Dedifferentiated amniotic fluid mesenchymal stem cell (primary cell): Measurements from ENCODE around the gene PLOD1.
A peak's percentile ranks its signal among the peaks of the same experiment; 100 is the strongest.
"Not testable (repeated sequence)": the region's sequence is repeated elsewhere in the genome, so short reads cannot be mapped to it uniquely, and the experiment has no call there.

Source experiments
- DNase-seq: peaks from one replicate; pipeline ENCODE4 v3.0.0-alpha.2; 2016; ENCODE audit errors: extremely low spot score

The PLOD1 gene

DNA sequence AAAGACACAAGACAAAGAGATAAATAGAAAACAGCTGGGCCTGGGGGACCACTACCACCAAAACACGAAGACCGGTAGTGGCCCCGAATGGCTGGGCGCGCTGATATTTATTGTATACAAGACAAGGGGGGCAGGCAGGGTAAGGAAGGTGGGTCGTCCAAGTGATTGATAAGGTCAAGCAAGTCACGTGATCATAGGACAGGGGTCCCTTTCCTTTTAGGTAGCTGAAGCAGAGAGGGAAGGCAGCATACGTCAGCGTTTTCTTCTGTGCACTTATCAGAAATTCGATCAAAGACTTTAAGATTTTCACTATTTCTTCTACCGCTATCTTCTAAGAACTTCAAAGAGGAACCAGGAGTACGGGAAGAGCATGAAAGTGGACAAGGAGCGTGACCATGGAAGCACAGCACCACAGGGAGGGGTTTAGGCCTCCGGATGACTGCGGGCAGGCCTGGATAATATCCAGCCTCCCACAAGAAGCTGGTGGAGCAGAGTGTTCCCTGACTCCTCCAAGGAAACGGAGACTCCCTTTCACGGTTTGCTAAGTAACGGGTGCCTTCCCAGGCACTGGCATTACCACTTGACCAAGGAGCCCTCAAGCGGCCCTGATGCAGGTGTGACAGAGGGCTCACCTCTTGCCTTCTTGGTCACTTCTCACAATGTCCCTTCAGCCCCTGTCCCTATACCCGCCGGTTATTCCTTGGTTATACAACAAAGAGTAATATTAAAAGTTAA is 21.9 kb upstream of the PLOD1 start:
- DNase-seq: not testable (repeated sequence)

DNA sequence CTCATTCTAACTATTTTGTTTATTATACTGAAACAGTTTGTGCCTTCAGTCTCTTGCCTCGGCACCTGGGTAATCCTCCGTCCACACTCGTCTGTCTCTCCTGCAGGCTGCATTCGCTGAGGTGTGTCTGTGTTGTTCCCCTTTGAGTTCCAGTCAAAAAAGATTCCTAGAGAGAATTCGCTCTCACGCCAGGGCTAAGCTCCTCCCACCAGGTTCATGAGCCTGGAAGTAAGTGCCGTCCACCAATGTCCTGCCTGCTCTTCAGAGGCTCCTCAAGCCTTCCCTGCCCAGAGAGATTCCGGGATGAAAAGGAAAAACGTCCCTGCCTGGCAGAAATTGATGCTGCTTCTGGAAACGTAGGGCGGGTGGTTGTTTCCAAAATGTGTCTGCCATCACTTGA is 21.2 kb upstream of the PLOD1 start:
- DNase-seq: no peak

DNA sequence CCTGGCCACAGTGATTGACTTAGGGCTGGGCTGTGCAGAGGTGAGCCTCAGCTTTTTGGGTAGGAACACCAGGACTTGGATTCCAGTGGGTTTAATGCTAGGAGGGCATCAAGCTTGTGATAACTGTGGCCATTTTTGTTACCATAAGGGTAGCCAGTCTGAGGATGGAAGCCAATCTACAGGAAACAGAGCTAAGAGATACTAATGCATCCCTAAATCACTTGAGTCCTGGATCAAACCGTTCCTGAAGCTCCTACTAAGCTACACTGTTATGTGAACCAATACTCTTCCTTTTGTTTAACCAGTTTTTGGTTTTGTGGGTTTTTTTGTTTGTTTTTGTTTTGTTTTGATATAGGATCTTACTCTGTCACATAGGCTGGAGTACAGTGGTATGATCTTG is 20.5 kb upstream of the PLOD1 start:
- no peak for DNase-seq

DNA sequence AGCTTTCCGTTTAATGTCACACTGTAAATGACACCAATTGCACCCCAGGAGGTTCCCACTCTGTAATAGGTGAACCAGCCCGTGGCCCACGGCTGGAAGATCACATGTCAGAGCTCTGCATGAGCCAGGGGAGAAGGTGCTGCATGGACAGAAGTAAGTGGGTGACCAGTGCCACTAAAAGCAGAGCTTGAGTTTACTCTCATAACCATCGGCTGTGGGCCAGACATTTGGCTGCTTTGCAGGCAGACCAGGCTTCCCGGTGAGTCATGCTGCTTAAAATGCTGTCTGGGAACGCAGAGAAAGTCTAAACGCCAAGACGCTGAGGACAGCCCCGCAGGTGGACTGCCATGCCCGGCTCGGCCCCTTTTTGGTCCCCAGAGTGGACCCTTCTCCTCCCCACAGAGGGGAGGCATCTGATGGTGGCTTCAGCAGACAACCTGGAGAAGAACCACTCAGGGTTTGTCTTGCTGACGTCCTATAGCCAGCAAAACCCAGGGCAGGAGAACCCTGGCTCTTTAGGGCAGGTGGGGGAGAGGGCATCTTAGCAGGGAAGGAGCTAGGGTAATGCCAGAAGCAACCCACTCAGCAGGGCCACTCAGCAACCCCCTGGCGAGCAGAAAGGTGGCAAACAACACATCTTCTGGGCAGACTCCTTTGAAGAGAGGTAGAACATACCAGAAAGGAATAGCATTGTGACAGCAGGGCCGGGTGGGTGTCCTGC is 15.6 kb upstream of the PLOD1 start:
- peak; percentile 29 for DNase-seq

DNA sequence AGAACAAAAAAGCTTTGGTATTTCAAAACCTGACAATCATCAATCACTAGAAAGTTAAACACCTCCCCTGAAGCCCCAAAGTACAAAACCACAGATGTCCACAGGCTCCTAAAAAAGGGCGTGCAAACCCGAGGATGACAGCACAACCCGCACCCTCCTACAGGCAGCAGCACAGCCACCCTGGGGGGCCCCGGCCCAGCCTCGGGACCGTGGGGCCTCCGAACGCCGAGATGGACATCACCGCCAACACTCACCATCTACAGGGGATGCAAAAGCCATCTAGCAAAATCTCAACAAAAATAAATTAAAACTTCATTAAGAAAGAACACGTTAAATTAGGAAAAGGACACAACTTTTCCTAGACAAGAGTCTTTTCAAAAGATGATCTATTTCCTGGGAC is 14.9 kb upstream of the PLOD1 start:
- DNase-seq: no peak

DNA sequence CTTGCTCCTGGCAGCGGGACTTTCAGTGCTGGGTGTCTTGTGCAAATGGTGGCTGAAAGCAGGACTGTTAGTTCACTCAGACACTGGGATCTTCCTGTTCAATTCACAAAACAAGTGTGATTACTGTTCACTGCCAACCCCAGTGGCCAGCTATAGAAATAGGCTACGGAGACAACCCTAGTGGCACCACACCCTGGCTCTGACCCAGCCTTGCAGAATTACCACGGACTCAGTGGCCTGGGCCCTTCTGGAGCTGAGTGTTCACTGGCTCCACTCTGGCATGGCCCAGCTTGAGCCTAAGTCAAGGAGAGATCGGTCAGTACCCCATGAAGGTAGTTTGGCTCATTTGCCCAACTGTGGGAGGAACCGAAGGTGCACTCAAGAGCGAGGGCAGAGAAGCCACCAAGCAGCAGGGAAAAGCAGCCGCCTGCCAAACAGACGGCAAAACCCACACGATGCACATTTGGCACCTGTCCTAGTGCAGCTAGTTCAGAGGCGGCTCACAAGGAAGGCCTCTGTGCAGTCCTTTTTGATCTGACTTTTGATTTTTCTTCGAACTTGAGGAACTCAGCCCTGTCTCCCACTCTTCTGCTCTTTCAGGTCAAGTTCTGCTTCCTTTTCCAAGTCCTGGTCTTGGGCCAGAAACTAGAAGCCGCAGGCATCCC is 14.1 kb upstream of the PLOD1 start:
- no peak for DNase-seq

DNA sequence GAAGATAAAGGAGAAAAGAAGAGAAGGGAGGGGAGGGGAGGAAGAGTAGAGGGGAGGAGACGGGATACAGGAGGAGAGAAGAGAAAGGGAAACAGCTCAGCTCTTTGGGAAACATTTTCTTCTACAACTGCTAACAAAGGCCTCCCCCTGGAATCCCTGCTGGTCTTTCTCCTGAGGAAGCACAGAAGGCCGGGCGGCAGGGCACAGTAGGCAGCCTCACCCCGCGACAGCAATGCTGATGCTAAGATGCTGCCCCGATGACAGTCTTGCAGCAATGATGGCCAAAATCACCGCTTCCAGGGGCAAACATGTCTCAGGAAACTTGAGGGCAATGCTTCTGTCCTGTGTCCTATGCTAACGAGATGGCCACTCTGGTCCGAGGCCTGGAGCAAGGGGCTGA is 13.5 kb upstream of the PLOD1 start:
- DNase-seq: no peak

DNA sequence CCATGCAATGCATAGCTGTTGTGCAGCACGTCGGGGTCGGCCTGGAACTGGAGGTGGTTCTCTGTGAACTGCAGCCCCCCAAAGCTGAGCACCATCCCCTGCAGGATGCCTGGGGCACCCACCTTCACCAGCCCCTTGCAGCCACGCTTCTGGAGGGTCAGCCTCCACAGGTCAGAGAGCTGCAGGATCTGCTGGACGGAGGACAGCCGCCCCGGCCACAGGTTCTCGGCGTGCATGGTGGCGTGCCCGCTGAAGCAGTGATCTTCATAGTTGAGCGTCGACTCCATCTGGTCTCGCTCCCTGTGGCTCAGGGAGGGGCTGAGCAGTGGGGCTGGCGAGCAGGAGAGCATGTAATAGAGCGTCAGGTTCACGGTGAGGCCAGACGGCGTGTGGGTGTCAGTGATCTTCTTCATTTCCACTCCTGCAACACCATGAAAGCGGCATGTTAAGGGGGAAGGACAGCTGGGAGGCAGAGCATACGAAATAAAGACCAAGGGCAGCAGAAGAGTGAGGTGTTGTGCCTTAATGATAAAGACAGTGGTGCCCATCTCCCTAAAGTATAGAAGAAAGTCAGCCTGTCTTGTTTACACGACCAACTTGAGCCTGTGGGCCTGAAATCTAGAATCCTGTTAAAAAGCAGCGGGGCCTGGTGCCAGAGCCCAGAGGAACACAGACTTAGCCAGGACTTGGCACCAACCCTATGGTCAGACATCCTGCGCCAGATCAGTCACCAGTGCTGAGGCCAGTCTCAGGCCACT is 11.3 kb upstream of the PLOD1 start:
- DNase-seq: no peak

DNA sequence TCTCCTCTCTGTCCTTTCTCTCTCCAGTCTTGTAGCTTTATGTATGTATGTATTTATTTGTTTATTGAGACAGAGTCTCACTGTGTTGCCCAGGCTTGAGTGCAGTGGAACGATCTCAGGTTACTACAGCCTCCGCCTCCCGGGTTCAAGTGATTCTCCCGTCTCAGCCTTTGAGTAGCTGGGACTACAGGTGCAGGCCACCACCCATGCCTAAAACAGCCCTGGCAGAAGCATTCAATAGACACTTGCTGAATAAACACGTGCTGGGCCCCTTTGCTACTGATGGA is 10.7 kb upstream of the PLOD1 start:
- DNase-seq: no peak

DNA sequence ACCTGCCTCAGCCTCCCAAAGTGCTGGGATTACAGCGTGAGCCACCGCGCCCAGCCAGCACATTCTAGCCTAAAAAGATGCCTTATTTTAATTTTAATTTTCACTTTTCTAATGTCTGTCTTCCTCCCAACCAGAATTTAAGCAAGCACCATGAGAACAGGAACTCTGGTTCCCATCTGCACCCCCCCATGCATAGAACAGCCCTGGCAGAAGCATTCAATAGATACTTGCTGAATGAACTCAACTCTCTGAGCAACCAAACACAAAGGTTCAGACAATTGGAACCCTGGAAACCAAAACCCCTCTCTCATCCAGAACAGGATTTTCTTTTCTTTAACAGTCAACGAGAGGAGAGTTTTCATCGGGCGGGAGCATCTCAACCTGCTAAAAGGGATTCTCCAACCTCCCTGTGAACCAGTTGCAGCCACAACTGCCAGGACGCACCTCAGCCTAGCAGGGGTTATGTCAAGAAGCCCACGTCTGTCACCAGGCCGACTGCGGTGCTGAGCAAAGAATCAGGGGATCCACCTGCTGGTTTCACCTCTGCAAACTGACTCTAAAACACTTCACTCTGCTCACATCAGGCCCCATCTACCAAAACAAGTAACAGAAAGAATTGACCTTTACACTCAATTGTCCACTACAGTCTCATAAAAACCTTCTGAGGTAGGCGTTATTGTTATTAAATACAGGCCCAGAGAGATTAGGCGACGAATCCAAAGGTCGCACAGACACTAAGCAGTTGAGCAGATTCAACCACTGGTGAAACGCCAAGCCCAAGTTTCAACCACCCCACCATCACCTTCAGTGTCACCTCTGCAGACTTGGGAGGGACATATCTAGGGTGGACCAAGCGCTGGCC is 10.0 kb upstream of the PLOD1 start:
- DNase-seq: no peak

DNA sequence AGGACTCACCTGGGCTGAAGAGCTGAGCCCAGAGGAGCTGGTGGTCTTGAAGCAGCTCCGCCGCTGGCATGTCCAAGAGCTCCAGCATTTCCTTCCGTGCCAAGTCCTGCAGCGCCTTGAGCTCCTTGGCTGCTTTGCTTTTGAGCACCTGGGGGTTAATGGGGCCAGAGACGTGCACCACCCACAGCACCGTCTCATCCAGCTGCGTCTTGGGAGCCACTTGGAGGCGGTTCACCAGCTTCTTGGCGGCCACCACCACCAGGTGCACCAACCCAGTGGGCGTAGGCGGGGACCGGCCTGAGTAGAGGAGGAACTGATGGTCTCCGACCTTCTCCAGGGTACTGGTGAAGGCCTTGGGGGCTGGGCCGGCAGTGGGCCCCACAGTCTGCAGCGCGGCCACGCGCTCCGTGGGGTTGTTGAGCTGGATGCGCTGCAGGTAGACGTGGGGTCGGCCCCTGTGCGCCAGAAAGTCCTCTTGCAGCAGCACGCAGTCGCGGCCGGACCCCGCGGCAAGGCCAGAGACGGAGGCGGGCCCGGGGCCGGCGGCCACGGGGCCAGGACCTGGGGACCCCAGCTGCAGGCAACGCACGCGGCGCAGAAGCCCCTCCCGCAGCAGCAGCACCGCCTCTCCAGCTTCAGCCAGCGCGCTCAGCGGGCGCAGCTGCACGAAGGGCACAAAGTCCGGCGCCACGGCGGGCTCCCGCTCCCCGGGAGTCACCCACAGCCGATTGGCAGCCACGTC is 9.2 kb upstream of the PLOD1 start:
- not testable (repeated sequence) for DNase-seq

DNA sequence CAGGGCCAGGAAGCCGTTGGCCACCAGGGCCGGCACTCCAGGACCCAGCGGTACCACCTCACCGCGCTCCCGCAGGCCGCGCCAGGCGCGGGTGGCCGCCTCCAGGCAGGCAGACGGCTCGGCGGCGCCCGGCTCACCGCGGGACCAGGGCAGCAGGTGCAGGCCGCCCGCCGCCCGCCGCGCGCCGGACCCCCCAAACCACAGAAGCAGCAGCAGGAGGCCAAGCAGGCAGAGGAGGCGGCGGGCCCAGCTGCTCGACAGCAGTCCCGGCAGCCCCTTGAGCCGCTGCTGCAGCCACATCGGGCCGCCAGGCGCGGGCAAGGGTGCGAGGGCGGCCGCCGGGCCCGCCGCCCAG is 8.6 kb upstream of the PLOD1 start:
- DNase-seq: no peak

DNA sequence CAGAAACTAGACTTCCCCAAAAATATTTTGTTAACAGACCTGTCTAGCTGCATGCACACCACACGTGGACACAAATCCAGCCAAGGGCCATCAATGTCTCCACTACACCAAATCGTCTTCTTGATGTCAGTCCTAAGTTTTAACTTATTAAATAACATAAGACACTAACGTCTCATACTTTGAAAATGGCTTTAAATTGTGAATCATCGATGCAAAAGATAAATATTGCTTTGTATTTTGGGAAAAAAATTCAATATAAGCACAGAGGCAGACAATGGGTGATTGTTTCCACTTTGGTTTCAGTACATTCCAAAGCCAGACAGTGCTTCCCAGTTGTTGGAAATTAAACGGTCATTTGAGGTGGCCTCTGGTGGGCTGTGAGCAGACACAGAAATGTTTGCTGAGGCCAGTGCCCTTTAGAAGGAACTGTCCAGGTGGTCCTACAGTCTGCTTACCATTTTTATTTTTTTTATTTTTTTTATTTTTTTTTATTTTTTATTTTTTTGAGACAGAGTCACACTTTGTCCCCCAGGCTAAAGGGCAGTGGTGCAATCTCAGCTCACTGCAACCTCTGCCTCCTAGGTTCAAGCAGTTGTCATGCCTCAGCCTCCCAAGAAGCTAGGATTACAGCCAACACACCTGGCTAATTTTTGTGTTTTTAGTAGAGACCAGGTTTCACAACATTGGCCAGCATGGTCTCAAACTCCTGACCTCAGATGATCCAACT is 6.5 kb upstream of the PLOD1 start:
- no peak for DNase-seq

DNA sequence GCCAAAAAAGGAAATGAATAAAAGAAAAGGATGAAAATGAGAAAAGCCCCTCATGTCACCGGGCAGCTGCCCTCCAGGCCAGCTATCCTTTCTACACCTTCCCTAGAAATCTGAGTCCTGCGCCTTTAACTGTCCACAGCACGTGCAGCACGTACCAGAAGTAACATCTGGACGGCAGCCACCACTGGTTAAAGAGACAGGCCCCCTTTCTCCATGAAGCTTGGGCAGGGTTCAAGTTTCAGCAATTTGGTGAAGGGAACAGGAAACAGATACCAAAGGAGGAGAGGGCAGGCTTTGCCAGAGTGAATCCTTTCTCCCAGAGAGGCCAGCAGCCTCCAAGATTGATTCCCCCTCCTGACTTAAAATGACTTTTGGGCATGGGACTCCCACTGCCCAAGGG is 4.7 kb upstream of the PLOD1 start:
- peak; percentile 36 for DNase-seq

DNA sequence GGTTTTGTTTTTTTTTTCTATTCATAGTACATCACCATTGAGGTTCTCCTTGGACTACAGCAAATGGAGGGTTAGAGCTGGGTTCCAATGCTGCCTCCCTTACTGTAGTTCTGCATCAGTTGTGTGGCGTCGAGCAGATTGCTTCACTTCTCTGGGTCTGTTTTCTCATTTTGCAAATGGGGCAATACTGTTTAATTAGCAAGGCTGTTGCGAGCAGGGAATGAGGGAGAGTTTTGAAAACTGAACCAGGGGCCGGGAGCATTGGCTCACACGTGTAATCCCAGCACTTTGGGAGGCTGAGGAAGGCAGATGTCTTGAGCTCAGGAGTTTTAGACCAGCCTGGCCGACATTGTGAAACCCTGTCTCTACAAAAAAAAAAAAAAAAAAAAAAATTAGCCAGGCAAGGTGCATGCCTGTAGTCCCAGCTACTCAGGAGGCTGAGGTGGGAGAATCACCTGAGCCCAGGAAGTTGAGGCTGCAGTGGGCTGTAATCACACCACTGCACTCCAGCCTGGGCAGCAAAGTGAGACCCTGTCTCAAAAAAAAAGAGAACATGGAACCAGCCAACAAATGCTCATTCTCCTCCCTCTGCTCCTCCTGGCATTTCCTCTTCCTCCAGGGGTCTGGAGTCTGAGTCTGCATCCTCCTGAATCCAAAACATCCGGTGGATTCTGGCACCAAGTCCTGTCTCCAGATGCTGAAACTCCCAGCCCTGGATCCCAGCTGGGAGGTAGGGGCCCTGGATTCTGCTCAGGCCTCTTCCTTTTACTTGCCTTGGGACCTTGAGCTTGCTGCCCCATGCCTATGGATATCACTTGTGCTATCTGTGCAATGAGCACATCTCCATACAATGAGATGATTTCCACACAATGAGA is 3.7 kb upstream of the PLOD1 start:
- DNase-seq: no peak

DNA sequence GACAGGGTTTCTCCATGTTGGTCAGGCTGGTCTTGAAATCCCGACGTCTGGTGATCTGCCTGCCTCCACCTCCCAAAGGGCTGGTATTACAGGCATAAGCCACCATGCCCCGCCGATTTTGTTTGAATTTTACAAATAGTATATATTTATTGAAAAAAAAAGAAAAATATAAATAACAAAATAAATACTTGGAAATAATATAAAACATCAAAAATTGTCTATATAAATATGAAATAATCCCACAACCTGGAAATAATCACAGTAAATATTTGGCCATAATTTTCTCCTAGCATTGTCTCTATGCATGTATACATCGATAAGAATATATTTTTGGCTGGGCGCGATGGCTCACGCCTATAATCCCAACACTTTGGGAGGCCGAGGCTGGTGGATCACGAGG is 2.7 kb upstream of the PLOD1 start:
- no peak for DNase-seq

DNA sequence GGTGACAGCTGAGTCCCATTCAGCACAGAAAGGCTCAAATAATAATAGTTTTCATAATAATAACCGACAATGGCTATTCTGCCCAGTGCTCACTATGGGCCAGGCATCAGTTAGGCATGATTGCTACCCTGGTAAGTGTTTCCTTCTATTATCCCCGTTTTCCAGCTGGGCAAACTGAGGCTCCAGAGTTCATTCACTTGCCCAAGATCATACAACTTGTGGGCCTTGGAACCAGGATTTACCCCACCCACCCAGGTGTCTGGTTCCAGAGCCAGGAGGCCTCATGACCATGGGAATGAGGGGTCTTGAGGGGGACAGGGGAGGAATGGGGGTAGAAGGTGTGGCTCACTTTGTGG is 518 bp downstream of the PLOD1 start:
- no peak for DNase-seq

DNA sequence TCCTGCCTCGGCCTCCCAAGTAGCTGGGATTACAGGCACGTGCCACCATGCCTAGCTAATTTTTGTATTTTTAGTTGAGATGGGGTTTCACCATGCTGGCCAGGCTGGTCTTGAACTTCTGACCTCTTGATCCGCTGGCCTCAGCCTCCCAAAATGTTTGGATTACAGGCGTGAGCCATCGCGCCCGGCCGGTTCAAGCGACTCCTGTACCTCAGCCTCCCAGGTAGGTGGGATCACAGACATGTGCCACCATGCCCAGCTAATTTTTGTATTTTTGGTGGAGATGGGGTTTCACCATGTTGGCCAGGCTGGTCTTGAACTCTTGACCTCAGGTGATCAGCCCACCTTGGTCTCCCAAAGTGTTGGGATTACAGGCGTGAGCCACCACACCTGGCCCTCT is 1.2 kb downstream of the PLOD1 start:
- DNase-seq: not testable (repeated sequence)
